Mesenchymal stem cell (in vitro differentiated cells and primary cell): ENCODE results near the gene ZNF525.
A peak's percentile ranks its signal among the peaks of the same experiment; 100 is the strongest.
"Not testable (repeated sequence)": the region's sequence is repeated elsewhere in the genome, so short reads cannot be mapped to it uniquely, and the experiment has no call there.

ENCODE experiments used
- DNase-seq: peaks from one replicate; pipeline ENCODE4 v3.0.0-alpha.2; 2013
- H2AFZ ChIP-seq: one replicate; pipeline ENCODE4 v1.6.1; 2013; ENCODE audit warnings: low read depth, mild to moderate bottlenecking, control low read depth, inconsistent platforms, low read length, moderate library complexity
- H2AK5ac ChIP-seq: 2 replicates; pipeline ENCODE4 v1.6.1; 2013; ENCODE audit warnings: low read length, moderate library complexity, mild to moderate bottlenecking, inconsistent platforms; ENCODE audit not compliant: severe bottlenecking
- H2BK120ac ChIP-seq: one replicate; pipeline ENCODE4 v1.6.1; 2013; ENCODE audit warnings: low read depth, mild to moderate bottlenecking, inconsistent platforms, low read length, moderate library complexity
- H2BK12ac ChIP-seq, 2 experiments: one replicate each; pipeline ENCODE4 v1.6.1; 2013; ENCODE audit warnings: inconsistent platforms in 2 of 2, low read length in 2 of 2, mild to moderate bottlenecking in 2 of 2, moderate library complexity in 2 of 2, control low read depth in 1 of 2
- H2BK15ac ChIP-seq: one replicate; pipeline ENCODE4 v1.6.1; 2013; ENCODE audit warnings: mild to moderate bottlenecking, low read depth, inconsistent platforms; ENCODE audit not compliant: poor library complexity, severe bottlenecking
- H2BK5ac ChIP-seq: 2 replicates; pipeline ENCODE4 v1.6.1; 2013; ENCODE audit warnings: low read depth, mild to moderate bottlenecking, low read length, control low read depth, inconsistent platforms; ENCODE audit not compliant: poor library complexity, severe bottlenecking
- H3K14ac ChIP-seq, 2 experiments: one replicate each; pipeline ENCODE4 v1.6.1; 2013; ENCODE audit warnings: inconsistent platforms in 2 of 2, low read length in 2 of 2, control low read depth in 1 of 2, mild to moderate bottlenecking in 1 of 2, moderate library complexity in 1 of 2
- H3K18ac ChIP-seq, 2 experiments: one replicate each; pipeline ENCODE4 v1.6.1; 2013; ENCODE audit warnings: inconsistent platforms in 2 of 2, low read length in 2 of 2, control low read depth in 1 of 2, low read depth in 1 of 2, mild to moderate bottlenecking in 1 of 2
- H3K23ac ChIP-seq, 2 experiments: one replicate each; pipeline ENCODE4 v1.6.1; 2013; ENCODE audit warnings: inconsistent platforms in 2 of 2, low read length in 2 of 2, mild to moderate bottlenecking in 2 of 2, moderate library complexity in 2 of 2, control low read depth in 1 of 2
- H3K27ac ChIP-seq: 2 replicates; pipeline ENCODE4 v1.5.1; 2013; ENCODE audit warnings: mild to moderate bottlenecking, moderate library complexity, low read length, control low read depth, inconsistent platforms; ENCODE audit not compliant: poor library complexity, severe bottlenecking
- H3K27me3 ChIP-seq, 2 experiments: 2 replicates each; pipeline versions ENCODE4 v1.6.1 to v1.7.0; 2013; ENCODE audit warnings: low read length in 2 of 2, mild to moderate bottlenecking in 2 of 2, moderate library complexity in 2 of 2, control low read depth in 1 of 2, inconsistent platforms in 1 of 2; ENCODE audit not compliant: control insufficient read depth in 1 of 2, insufficient read depth in 1 of 2
- H3K36me3 ChIP-seq, 2 experiments: 2 replicates each; pipeline versions ENCODE4 v1.6.1 to v1.7.0; 2013; ENCODE audit warnings: low read length in 2 of 2, control low read depth in 1 of 2, inconsistent platforms in 1 of 2, low read depth in 1 of 2, mild to moderate bottlenecking in 1 of 2; ENCODE audit not compliant: insufficient read depth in 2 of 2, control insufficient read depth in 1 of 2
- H3K4ac ChIP-seq, 2 experiments: one replicate each; pipeline ENCODE4 v1.6.1; 2013; ENCODE audit warnings: inconsistent platforms in 2 of 2, low read length in 2 of 2, mild to moderate bottlenecking in 2 of 2, moderate library complexity in 2 of 2, control low read depth in 1 of 2, low read depth in 1 of 2
- H3K4me1 ChIP-seq: 2 replicates; pipeline ENCODE4 v1.6.1; 2013; ENCODE audit warnings: low read depth, low read length, control low read depth; ENCODE audit not compliant: control insufficient read depth, insufficient read depth
- H3K4me2 ChIP-seq: 2 replicates; pipeline ENCODE4 v1.6.1; 2013; ENCODE audit warnings: low read length, mild to moderate bottlenecking, inconsistent platforms; ENCODE audit not compliant: poor library complexity, severe bottlenecking
- H3K4me3 ChIP-seq, 2 experiments: 2 replicates each; pipeline versions ENCODE4 v1.5.1 to v1.7.0; 2013; ENCODE audit warnings: low read length in 2 of 2, mild to moderate bottlenecking in 2 of 2, control low read depth in 1 of 2, low read depth in 1 of 2; ENCODE audit not compliant: insufficient read depth in 1 of 2
- H3K79me1 ChIP-seq: replicated peaks from 2 replicates; pipeline ENCODE4 v1.6.1; 2013; ENCODE audit warnings: mild to moderate bottlenecking, control low read depth, low read length, inconsistent platforms; ENCODE audit not compliant: poor library complexity, severe bottlenecking
- H3K9ac ChIP-seq: 2 replicates; pipeline ENCODE4 v1.7.0; 2013; ENCODE audit warnings: mild to moderate bottlenecking, low read length, moderate library complexity
- H3K9me3 ChIP-seq: 2 replicates; pipeline ENCODE4 v1.7.0; 2013; ENCODE audit warnings: mild to moderate bottlenecking, low read length; ENCODE audit not compliant: control insufficient read depth
- H4K8ac ChIP-seq: one replicate; pipeline ENCODE4 v1.6.1; 2013; ENCODE audit warnings: inconsistent platforms, mild to moderate bottlenecking, low read length, moderate library complexity
- H4K91ac ChIP-seq: one replicate; pipeline ENCODE4 v1.6.1; 2013; ENCODE audit warnings: mild to moderate bottlenecking, low read length, inconsistent platforms
- WGBS: methylation state at CpG from one replicate; pipeline ENCODE4 v1.1.7; 2013; ENCODE audit warnings: mixed read lengths; 5-methylcytosine and 5-hydroxymethylcytosine counted together

ZNF525 gene

GRCh38 chr19:53333463-53334449 is 31.7 kb upstream of the ZNF525 start, which contains the start of gene ZNF845:
Gene ZNF845 (plus strand): TSS chr19:53333749. CDS start chr19:53341308, 7,559 bp downstream.
- Histone ChIP-seq H2BK12ac (no peak within 1 kb of the TSS), H2AFZ (peak within 1 kb of the TSS; percentile 60), H4K91ac (no peak within 1 kb of the TSS), H3K79me1 (peaks cover 28% of the 10 kb centered on the region), H3K9me3 (peaks cover 7% of the 10 kb centered on the region), H3K14ac (peak within 1 kb of the TSS in 1 of 2 experiments; percentile 35), H3K9ac (peak within 1 kb of the TSS; percentile 98), H3K23ac (no peak within 1 kb of the TSS), H4K8ac (peak within 1 kb of the TSS; percentile 81), H3K27ac (peak within 1 kb of the TSS; percentile 67), H2AK5ac (no peak within 1 kb of the TSS), H3K4me3 (peak within 1 kb of the TSS; percentile 76 to 98), H3K27me3 (no peaks in the 10 kb centered on the region), H2BK5ac (no peak within 1 kb of the TSS), H2BK15ac (no peak within 1 kb of the TSS), H3K4me1 (peaks cover 3% of the 10 kb centered on the region), H3K36me3 (peaks cover 11 to 14% of the 10 kb centered on the region in 2 experiments), H3K18ac (peak within 1 kb of the TSS; percentile 5 to 8), H2BK120ac (peak within 1 kb of the TSS; percentile 73), H3K4ac (peak within 1 kb of the TSS in 1 of 2 experiments; percentile 3), H3K4me2 (peak within 1 kb of the TSS; percentile 92)
- peak; percentile 90 for DNase-seq
- WGBS: under 1% methylated on average over 61 of the region's 61 CpGs

GRCh38 chr19:53344403-53344802 is 21.1 kb upstream of the ZNF525 start:
- not testable (repeated sequence) for H2BK15ac ChIP-seq, H4K91ac ChIP-seq, H2AK5ac ChIP-seq, H3K4me3 ChIP-seq, H2BK12ac ChIP-seq, H3K27ac ChIP-seq, H3K4me1 ChIP-seq, DNase-seq, H2BK120ac ChIP-seq, H3K4me2 ChIP-seq, H2BK5ac ChIP-seq, H3K14ac ChIP-seq, H3K23ac ChIP-seq, H4K8ac ChIP-seq, H3K4ac ChIP-seq, H3K18ac ChIP-seq, H3K9ac ChIP-seq, H2AFZ ChIP-seq, H3K27me3 ChIP-seq
- Histone ChIP-seq H3K9me3 (peaks cover 74% of the 10 kb centered on the region), H3K36me3 (peaks cover 77 to 92% of the 10 kb centered on the region in 2 experiments), H3K79me1 (peaks cover 28% of the 10 kb centered on the region)
- 75% methylated on average over 2 of the region's 4 CpGs for WGBS

- DNase-seq: no peak
- Histone ChIP-seq H4K8ac (no peak overlapping the region), H3K18ac (no peak overlapping the region), H2BK120ac (no peak overlapping the region), H3K27me3 (no peaks in the 10 kb centered on the region), H2BK5ac (no peak overlapping the region), H2AFZ (no peak overlapping the region), H2AK5ac (no peak overlapping the region), H3K9me3 (peaks cover 62% of the 10 kb centered on the region), H2BK12ac (no peak overlapping the region), H3K79me1 (no peaks in the 10 kb centered on the region), H3K9ac (no peak overlapping the region), H2BK15ac (no peak overlapping the region), H3K14ac (no peak overlapping the region), H3K4me3 (no peak overlapping the region), H3K27ac (no peak overlapping the region), H3K4ac (no peak overlapping the region), H3K23ac (no peak overlapping the region), H3K4me2 (no peak overlapping the region), H4K91ac (no peak overlapping the region), H3K4me1 (no peaks in the 10 kb centered on the region), H3K36me3 (peaks cover 11 to 34% of the 10 kb centered on the region in 2 experiments)
- 100% methylated on average over 1 of the region's 1 CpG for WGBS
Measured at GRCh38 chr19:53355739-53356138, 9.8 kb upstream of the ZNF525 start.

GRCh38 chr19:53357821-53358581 is 7.5 kb upstream of the ZNF525 start:
- 77% methylated on average over 33 of the region's 35 CpGs for WGBS
- no peak overlapping the region for H2BK12ac ChIP-seq

More at GRCh38 chr19:53357821-53358581, 7.5 kb upstream of the ZNF525 start:
- Histone ChIP-seq H2BK5ac (no peak overlapping the region), H4K8ac (no peak overlapping the region), H2BK15ac (no peak overlapping the region), H3K9ac (no peak overlapping the region), H3K36me3 (peaks cover 6 to 11% of the 10 kb centered on the region in 2 experiments), H2AFZ (no peak overlapping the region), H3K4me1 (no peaks in the 10 kb centered on the region), H3K27ac (no peak overlapping the region), H3K4me2 (no peak overlapping the region), H3K4ac (no peak overlapping the region), H3K9me3 (peaks cover 40% of the 10 kb centered on the region), H3K79me1 (no peaks in the 10 kb centered on the region), H2BK120ac (no peak overlapping the region), H3K14ac (no peak overlapping the region), H3K27me3 (no peaks in the 10 kb centered on the region), H3K4me3 (peak overlapping the region in 1 of 2 experiments; percentile 37), H2AK5ac (no peak overlapping the region), H4K91ac (peak overlapping the region; percentile 39), H3K18ac (no peak overlapping the region), H3K23ac (no peak overlapping the region)
- DNase-seq: no peak
